Calu3 (cell line): ENCODE data around the gene PROCA1. TPM values are rescaled to one million over a fixed set of nuclear protein-coding genes. Genes with fewer than 3 reads are reported as not detected.

Experiments used
- Bru-seq: library from RNA; stranded (reverse); fragments of 400-500 nt; gene quantifications from one replicate; lab custom pipeline; 2021; lab: Mats Ljungman, UMichigan
- BruChase-seq, 2 experiments: library from RNA; stranded (reverse); fragments of 400-500 nt; gene quantifications; one replicate each; lab custom pipeline; 2021; lab: Mats Ljungman, UMichigan
- BruUV-seq: library from RNA; stranded (reverse); fragments of 400-500 nt; replicated peaks from 2 replicates; lab custom pipeline; 2021; lab: Mats Ljungman, UMichigan
- CTCF ChIA-PET: fragments of 300-600 bp; sonication (Branson Sonifier 250); formaldehyde crosslinking; loops from one replicate; lab custom pipeline; 2022; ENCODE audit warnings: antibody characterized with exemption; lab: Charles Lee
- DNase-seq: peaks from one replicate; pipeline ENCODE4 v3.0.0; 2022
- H3K27ac Mint-ChIP-seq: one replicate; pipeline ENCODE4 v1.8.0; 2022; ENCODE audit warnings: mixed read lengths; ENCODE audit not compliant: unreplicated experiment
- H3K27me3 Mint-ChIP-seq: one replicate; pipeline ENCODE4 v1.8.0; 2022; ENCODE audit warnings: mixed read lengths; ENCODE audit not compliant: unreplicated experiment
- H3K36me3 Mint-ChIP-seq: one replicate; pipeline ENCODE4 v1.8.0; 2022; ENCODE audit warnings: mild to moderate bottlenecking, moderate library complexity, mixed read lengths; ENCODE audit not compliant: insufficient read depth, unreplicated experiment
- H3K4me1 Mint-ChIP-seq: one replicate; pipeline ENCODE4 v1.8.0; 2022; ENCODE audit warnings: mild to moderate bottlenecking, low read depth, mixed read lengths; ENCODE audit not compliant: unreplicated experiment
- H3K4me3 Mint-ChIP-seq: one replicate; pipeline ENCODE4 v1.8.0; 2022; ENCODE audit warnings: mild to moderate bottlenecking, low read depth, moderate library complexity, mixed read lengths; ENCODE audit not compliant: unreplicated experiment
- H3K9me3 Mint-ChIP-seq: one replicate; pipeline ENCODE4 v1.8.0; 2022; ENCODE audit warnings: low read depth, mixed read lengths; ENCODE audit not compliant: unreplicated experiment
- intact Hi-C: fragments of 100-400 bp; cut with micrococcal nuclease; formaldehyde crosslinking; loops from one replicate; pipeline ENCODE4 v1.10.0; 2022; ENCODE audit not compliant: unreplicated experiment
- long read RNA-seq: library from polyadenylated mRNA; stranded (forward); transcript quantifications from one replicate; pipeline ENCODE4 v2.0.0, GENCODE V29; 2022
- total RNA-seq: library from RNA; stranded (reverse); gene quantifications from 2 replicates; pipeline ENCODE4 v1.2.3, GENCODE V29; 2022
- TF ChIP-seq, protein P1 (sequence below): fragments of 200-600 bp; IDR thresholded peaks from one replicate; pipeline ENCODE4 v1.8.0; 2022; ENCODE audit warnings: antibody characterized with exemption; ENCODE audit not compliant: unreplicated experiment

Gene PROCA1, protein sequence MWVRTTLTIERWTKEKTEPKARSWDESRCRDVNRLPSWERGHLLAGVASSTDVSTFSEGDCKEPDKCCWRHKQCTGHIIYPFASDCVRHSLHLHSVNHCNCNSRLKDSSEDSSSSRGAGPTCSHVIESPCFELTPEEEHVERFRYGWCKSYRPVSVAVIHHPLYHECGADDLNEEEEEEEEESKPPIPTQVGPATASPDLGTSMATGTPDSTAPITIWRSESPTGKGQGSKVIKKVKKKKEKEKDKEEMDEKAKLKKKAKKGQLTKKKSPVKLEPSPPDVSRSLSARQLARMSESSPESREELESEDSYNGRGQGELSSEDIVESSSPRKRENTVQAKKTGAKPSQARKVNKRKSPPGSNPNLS
- total RNA-seq (4.2 and 4.3 TPM in 2 replicates), Bru-seq, nascent RNA (percentile 35 among the genes with signal in this experiment), BruChase-seq, experiment 1, labeled RNA remaining after a 6-hour chase (percentile 41 among the genes with signal in this experiment), BruChase-seq, experiment 2, labeled RNA remaining after a 2-hour chase (percentile 54 among the genes with signal in this experiment)
- long read RNA-seq = 0 reads

DNA sequence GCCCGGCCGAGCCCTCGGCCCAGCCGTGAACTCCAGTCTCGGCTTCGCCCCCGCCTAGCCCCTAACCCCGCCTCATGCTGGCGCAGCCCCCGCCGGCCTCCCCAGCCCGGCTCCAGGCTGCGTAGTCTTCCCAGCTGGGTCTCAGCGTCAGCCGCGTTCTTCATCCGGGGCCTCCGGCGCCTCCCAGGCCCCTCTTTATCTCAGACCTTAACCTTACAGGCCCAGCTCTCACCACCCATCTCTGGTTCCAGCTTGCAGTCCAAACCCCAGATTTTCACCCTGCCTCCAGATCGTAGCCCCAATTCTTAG lies at the start of gene PROCA1:
Gene PROCA1, minus strand, starts transcription at position 166 of the 309 bp plus-strand sequence. CDS start 228 bp downstream, outside the sequence.
- no peaks in the 10 kb centered on the region for H3K27me3 Mint-ChIP-seq
- H3K4me3 Mint-ChIP-seq = peak within 1 kb of the TSS; percentile 83
- H3K27ac Mint-ChIP-seq = peak within 1 kb of the TSS; percentile 93
- CTCF ChIA-PET = interaction anchor here (0.6 kb wide), 1 partner anchor 629 kb away, joined by 4 read pairs; no protein-coding TSS in a partner anchor
- intact Hi-C loops = no loop called here
- TF ChIP-seq, protein P1, sequence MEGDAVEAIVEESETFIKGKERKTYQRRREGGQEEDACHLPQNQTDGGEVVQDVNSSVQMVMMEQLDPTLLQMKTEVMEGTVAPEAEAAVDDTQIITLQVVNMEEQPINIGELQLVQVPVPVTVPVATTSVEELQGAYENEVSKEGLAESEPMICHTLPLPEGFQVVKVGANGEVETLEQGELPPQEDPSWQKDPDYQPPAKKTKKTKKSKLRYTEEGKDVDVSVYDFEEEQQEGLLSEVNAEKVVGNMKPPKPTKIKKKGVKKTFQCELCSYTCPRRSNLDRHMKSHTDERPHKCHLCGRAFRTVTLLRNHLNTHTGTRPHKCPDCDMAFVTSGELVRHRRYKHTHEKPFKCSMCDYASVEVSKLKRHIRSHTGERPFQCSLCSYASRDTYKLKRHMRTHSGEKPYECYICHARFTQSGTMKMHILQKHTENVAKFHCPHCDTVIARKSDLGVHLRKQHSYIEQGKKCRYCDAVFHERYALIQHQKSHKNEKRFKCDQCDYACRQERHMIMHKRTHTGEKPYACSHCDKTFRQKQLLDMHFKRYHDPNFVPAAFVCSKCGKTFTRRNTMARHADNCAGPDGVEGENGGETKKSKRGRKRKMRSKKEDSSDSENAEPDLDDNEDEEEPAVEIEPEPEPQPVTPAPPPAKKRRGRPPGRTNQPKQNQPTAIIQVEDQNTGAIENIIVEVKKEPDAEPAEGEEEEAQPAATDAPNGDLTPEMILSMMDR = no peak
- BruUV-seq = no TSS peak
- H3K36me3 Mint-ChIP-seq = peaks cover 43% of the 10 kb centered on the region
- no peaks in the 10 kb centered on the region for H3K4me1 Mint-ChIP-seq
- no peak for DNase-seq
- no peaks in the 10 kb centered on the region for H3K9me3 Mint-ChIP-seq

DNA sequence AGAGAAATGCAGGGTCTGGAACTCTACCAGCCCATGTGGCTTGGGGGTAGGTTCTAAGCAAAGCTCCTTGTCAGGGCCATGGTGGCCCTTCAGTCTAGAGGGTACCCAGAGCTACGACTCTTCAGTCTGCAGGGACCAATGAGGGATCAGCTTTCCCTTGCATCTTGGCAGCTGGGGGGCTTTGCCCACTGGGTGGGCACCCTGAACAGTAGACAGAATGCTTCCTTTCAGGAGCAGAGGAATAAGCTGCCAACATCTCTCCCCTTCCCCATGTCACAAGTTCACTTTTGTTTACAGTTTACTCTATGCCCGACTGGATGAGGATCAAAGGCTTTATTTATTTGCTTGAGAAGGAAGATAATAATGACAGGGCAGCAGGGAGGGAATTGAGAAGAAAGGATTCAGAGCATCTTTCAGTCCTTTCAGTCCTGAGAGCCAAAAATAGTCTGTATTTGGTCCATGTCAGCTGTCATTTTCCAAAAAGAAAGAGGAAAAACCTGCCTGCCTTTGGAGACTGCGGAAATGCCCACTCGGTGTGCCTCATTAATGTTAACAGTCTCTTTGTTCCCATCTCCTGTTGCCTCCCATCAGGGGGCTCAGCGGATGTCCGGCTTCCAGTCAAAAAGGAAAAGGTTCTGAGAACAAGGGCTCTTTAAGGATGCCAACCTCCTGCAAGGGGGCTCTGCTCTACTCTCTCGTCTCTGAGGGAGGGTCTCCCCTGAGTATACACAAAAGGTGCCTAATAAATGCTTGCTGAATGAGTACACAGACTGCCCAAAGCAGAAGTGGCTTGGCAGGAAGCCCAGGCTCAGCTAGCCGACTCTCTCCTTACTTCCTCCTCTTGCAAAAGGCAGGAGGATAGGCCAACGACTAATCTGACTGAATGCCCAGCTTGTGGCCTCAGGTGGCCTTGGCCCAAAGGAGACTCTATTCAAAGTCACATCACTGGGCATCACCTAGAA lies 49.2 kb upstream of the PROCA1 start:
- CTCF ChIA-PET = interaction anchor here (0.7 to 2.6 kb wide), 6 partner anchors 15 to 136 kb away, joined by 3 to 20 read pairs (median 4); partner anchors contain the start of genes NEK8 and TLCD1
- DNase-seq = peak; percentile 65
- BruUV-seq = no TSS peak
- peaks cover 16% of the 10 kb centered on the region for H3K4me1 Mint-ChIP-seq
- no peaks in the 10 kb centered on the region for H3K27me3 Mint-ChIP-seq
- peaks cover 68% of the 10 kb centered on the region for H3K36me3 Mint-ChIP-seq
- intact Hi-C loops = loop anchor here (5.0 kb wide), 3 partner anchors 91 to 141 kb away; partner anchors contain the start of gene DHRS13
- TF ChIP-seq, protein P1 = no peak
- H3K4me3 Mint-ChIP-seq = no peak overlapping the region
- no peaks in the 10 kb centered on the region for H3K9me3 Mint-ChIP-seq
- H3K27ac Mint-ChIP-seq = peak overlapping the region; percentile 23

DNA sequence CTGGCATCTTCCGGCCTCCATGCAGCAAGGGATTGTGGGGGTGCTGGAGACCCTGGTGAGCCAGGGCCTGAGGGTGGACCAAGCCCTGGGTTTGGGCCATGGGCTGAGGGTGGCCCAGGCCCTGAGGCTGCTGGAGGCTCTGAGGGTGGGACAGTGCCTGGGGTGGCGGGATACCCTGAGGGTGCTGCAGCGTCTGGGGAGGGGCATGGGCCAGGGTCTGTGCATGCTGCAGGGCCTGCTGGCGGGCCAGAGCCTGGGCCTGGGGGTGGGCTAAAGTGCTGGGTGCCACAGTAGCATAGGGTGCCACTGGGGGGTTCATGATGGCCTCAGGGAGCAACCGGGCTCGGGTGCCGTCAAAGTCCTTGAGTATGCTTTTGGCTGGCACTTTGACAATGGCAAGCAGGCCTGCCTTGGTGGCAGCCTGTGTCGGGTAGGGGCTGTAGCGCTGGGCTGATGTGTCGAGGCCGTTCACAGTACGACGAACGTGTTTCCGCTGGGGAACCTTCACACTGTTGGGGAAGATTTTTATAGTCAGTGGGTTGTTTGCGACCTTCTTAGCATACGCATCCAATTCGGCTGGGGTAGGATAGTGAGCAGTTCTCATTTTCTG lies 47.7 kb upstream of the PROCA1 start:
- Mint-ChIP-seq H3K27me3 (no peaks in the 10 kb centered on the region), H3K36me3 (peaks cover 83% of the 10 kb centered on the region), H3K9me3 (no peaks in the 10 kb centered on the region), H3K4me1 (peaks cover 22% of the 10 kb centered on the region), H3K4me3 (no peak overlapping the region), H3K27ac (no peak overlapping the region)
- no peak for DNase-seq
- intact Hi-C loops = no loop called here
- TF ChIP-seq, protein P1 = no peak
- BruUV-seq = no TSS peak
- CTCF ChIA-PET = no interaction called here
